Measurements from ENCODE around the gene COPRS. TPM values are rescaled to one million over a fixed set of nuclear protein-coding genes. Genes with fewer than 3 reads are reported as not detected.
A peak's percentile ranks its signal among the peaks of the same experiment; 100 is the strongest.

Gene COPRS
- total and polyA plus RNA-seq, 2 of the 13 experiments (the other 11 are each of a cell fraction or from before 2014, with no cell fraction given), result 22.7 to 93.8 TPM

DNA sequence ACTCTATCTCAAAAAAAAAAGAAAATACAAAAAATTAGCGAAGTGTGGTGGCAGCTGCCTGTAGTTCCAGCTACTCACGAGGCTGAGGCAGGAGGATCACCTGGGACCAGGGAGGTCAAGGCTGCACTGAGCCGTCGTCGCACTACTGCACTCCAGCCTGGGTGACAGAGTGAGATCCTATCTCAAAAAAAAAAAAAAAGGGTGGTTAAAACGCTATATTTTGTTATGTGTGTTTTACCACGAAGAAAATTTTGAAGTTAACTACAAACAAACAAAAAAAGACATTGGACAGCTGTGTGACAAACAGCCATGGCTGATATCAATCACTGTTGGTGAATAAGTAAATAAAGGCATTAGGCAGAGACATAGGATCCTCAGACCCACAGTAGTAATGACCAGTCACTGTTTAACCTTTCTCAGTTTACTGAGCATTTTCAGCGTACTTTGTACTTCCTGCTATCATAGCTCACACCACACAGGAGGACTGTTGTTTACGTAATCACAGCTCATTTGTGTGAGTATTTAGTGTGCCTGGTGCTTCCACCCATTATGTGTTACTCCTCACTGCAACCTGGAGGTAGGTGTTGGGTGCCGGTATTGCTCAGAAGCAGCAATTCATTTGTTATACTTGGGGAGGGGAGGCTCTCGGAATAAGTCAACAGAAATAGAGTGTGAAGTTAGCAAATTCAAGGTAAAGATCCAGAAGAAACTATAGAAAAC, 55.4 kb downstream of the COPRS start (continued):
- TF ChIP-seq MEIS1 (CRISPR knock-in tag; IDR thresholded peaks at IDR 0.05; ENCODE audit: borderline replicate concordance), result 0 out of 2 replicates have a peak, but pooled peaks have one; percentile 69
- TF ChIP-seq, protein P1, sequence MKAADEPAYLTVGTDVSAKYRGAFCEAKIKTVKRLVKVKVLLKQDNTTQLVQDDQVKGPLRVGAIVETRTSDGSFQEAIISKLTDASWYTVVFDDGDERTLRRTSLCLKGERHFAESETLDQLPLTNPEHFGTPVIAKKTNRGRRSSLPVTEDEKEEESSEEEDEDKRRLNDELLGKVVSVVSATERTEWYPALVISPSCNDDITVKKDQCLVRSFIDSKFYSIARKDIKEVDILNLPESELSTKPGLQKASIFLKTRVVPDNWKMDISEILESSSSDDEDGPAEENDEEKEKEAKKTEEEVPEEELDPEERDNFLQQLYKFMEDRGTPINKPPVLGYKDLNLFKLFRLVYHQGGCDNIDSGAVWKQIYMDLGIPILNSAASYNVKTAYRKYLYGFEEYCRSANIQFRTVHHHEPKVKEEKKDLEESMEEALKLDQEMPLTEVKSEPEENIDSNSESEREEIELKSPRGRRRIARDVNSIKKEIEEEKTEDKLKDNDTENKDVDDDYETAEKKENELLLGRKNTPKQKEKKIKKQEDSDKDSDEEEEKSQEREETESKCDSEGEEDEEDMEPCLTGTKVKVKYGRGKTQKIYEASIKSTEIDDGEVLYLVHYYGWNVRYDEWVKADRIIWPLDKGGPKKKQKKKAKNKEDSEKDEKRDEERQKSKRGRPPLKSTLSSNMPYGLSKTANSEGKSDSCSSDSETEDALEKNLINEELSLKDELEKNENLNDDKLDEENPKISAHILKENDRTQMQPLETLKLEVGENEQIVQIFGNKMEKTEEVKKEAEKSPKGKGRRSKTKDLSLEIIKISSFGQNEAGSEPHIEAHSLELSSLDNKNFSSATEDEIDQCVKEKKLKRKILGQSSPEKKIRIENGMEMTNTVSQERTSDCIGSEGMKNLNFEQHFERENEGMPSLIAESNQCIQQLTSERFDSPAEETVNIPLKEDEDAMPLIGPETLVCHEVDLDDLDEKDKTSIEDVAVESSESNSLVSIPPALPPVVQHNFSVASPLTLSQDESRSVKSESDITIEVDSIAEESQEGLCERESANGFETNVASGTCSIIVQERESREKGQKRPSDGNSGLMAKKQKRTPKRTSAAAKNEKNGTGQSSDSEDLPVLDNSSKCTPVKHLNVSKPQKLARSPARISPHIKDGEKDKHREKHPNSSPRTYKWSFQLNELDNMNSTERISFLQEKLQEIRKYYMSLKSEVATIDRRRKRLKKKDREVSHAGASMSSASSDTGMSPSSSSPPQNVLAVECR (CRISPR knock-in tag; IDR thresholded peaks at IDR 0.05; ENCODE audit: borderline replicate concordance), result peak; percentile 57; the same call in 1 of the 2 replicates
- no peak for TF ChIP-seq ZNF224 (CRISPR knock-in tag; IDR thresholded peaks at IDR 0.05)
- TF ChIP-seq, protein P2, sequence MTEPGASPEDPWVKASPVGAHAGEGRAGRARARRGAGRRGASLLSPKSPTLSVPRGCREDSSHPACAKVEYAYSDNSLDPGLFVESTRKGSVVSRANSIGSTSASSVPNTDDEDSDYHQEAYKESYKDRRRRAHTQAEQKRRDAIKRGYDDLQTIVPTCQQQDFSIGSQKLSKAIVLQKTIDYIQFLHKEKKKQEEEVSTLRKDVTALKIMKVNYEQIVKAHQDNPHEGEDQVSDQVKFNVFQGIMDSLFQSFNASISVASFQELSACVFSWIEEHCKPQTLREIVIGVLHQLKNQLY (CRISPR knock-in tag; IDR thresholded peaks at IDR 0.05), result peak; percentile 91
- peak; percentile 91 for TF ChIP-seq NCOR1 (IDR thresholded peaks at IDR 0.05; ENCODE audit: borderline replicate concordance, low read length)
- TF ChIP-seq, protein P3, sequence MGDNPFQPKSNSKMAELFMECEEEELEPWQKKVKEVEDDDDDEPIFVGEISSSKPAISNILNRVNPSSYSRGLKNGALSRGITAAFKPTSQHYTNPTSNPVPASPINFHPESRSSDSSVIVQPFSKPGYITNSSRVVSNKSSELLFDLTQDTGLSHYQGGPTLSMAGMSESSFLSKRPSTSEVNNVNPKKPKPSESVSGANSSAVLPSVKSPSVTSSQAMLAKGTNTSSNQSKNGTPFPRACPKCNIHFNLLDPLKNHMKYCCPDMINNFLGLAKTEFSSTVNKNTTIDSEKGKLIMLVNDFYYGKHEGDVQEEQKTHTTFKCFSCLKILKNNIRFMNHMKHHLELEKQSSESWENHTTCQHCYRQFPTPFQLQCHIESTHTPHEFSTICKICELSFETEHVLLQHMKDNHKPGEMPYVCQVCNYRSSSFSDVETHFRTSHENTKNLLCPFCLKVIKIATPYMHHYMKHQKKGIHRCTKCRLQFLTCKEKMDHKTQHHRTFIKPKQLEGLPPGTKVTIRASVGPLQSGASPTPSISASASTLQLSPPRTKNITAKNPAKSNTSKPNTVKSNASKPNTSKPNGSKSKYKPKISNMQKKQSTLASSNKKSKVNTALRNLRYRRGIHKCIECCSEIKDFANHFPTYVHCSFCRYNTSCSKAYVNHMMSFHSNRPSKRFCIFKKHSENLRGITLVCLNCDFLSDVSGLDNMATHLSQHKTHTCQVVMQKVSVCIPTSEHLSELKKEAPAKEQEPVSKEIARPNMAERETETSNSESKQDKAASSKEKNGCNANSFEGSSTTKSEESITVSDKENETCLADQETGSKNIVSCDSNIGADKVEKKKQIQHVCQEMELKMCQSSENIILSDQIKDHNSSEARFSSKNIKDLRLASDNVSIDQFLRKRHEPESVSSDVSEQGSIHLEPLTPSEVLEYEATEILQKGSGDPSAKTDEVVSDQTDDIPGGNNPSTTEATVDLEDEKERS (CRISPR knock-in tag; IDR thresholded peaks at IDR 0.05), result peak; percentile 76; the same call in 1 of the 2 replicates
- no peak for TF ChIP-seq JUND (CRISPR knock-in tag; IDR thresholded peaks at IDR 0.05)
- 0 out of 2 replicates have a peak, but pooled peaks have one; percentile 55 for TF ChIP-seq RFXANK (CRISPR knock-in tag; IDR thresholded peaks at IDR 0.05)
- 0 out of 2 replicates have a peak, but pooled peaks have one; percentile 8 for TF ChIP-seq ONECUT2 (CRISPR knock-in tag; IDR thresholded peaks at IDR 0.05)
- TF ChIP-seq, protein P4, sequence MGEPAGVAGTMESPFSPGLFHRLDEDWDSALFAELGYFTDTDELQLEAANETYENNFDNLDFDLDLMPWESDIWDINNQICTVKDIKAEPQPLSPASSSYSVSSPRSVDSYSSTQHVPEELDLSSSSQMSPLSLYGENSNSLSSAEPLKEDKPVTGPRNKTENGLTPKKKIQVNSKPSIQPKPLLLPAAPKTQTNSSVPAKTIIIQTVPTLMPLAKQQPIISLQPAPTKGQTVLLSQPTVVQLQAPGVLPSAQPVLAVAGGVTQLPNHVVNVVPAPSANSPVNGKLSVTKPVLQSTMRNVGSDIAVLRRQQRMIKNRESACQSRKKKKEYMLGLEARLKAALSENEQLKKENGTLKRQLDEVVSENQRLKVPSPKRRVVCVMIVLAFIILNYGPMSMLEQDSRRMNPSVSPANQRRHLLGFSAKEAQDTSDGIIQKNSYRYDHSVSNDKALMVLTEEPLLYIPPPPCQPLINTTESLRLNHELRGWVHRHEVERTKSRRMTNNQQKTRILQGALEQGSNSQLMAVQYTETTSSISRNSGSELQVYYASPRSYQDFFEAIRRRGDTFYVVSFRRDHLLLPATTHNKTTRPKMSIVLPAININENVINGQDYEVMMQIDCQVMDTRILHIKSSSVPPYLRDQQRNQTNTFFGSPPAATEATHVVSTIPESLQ (CRISPR knock-in tag; conservative IDR thresholded peaks at IDR 0.05), result no peak
- TF ChIP-seq ZBTB21 (CRISPR knock-in tag; IDR thresholded peaks at IDR 0.05), result peak; percentile 81; the same call in 1 of the 2 replicates
- TF ChIP-seq, protein P5, sequence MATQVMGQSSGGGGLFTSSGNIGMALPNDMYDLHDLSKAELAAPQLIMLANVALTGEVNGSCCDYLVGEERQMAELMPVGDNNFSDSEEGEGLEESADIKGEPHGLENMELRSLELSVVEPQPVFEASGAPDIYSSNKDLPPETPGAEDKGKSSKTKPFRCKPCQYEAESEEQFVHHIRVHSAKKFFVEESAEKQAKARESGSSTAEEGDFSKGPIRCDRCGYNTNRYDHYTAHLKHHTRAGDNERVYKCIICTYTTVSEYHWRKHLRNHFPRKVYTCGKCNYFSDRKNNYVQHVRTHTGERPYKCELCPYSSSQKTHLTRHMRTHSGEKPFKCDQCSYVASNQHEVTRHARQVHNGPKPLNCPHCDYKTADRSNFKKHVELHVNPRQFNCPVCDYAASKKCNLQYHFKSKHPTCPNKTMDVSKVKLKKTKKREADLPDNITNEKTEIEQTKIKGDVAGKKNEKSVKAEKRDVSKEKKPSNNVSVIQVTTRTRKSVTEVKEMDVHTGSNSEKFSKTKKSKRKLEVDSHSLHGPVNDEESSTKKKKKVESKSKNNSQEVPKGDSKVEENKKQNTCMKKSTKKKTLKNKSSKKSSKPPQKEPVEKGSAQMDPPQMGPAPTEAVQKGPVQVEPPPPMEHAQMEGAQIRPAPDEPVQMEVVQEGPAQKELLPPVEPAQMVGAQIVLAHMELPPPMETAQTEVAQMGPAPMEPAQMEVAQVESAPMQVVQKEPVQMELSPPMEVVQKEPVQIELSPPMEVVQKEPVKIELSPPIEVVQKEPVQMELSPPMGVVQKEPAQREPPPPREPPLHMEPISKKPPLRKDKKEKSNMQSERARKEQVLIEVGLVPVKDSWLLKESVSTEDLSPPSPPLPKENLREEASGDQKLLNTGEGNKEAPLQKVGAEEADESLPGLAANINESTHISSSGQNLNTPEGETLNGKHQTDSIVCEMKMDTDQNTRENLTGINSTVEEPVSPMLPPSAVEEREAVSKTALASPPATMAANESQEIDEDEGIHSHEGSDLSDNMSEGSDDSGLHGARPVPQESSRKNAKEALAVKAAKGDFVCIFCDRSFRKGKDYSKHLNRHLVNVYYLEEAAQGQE (IDR thresholded peaks at IDR 0.05; ENCODE audit: borderline replicate concordance in 1 of 2, low read depth in 1 of 2, low read length in 2 of 2), result peak in 1 of 2 experiments; percentile 29; a peak in 1 of 4 replicates

Data from HepG2 (cell line).